NB4 (cell line): ENCODE measurements around the gene ZSCAN20.

Source experiments
- DNase-seq: peaks from one replicate; pipeline ENCODE4 v3.0.0; 2010; ENCODE audit warnings: low read depth
- H3K4me3 ChIP-seq: one replicate; pipeline ENCODE4 v1.5.1; 2011; ENCODE audit warnings: mild to moderate bottlenecking, low read depth, low read length, moderate library complexity
- MYC ChIP-seq: IDR thresholded peaks from 2 replicates; pipeline ENCODE4 v1.6.1; 2011; ENCODE audit warnings: low read depth, low read length
- POLR2A ChIP-seq: IDR thresholded peaks from 2 replicates; pipeline ENCODE4 v1.6.1; 2011; ENCODE audit warnings: mild to moderate bottlenecking; ENCODE audit not compliant: insufficient read length; ENCODE audit errors: extremely low read depth
- TF ChIP-seq, protein P1 (sequence below): IDR thresholded peaks from one replicate; pipeline ENCODE4 v1.5.1; 2012; ENCODE audit warnings: low read depth, low read length
- TF ChIP-seq, protein P2 (sequence below): IDR thresholded peaks from 2 replicates; pipeline ENCODE4 v1.6.1; 2011; ENCODE audit warnings: low read depth, low read length

The ZSCAN20 gene

DNA sequence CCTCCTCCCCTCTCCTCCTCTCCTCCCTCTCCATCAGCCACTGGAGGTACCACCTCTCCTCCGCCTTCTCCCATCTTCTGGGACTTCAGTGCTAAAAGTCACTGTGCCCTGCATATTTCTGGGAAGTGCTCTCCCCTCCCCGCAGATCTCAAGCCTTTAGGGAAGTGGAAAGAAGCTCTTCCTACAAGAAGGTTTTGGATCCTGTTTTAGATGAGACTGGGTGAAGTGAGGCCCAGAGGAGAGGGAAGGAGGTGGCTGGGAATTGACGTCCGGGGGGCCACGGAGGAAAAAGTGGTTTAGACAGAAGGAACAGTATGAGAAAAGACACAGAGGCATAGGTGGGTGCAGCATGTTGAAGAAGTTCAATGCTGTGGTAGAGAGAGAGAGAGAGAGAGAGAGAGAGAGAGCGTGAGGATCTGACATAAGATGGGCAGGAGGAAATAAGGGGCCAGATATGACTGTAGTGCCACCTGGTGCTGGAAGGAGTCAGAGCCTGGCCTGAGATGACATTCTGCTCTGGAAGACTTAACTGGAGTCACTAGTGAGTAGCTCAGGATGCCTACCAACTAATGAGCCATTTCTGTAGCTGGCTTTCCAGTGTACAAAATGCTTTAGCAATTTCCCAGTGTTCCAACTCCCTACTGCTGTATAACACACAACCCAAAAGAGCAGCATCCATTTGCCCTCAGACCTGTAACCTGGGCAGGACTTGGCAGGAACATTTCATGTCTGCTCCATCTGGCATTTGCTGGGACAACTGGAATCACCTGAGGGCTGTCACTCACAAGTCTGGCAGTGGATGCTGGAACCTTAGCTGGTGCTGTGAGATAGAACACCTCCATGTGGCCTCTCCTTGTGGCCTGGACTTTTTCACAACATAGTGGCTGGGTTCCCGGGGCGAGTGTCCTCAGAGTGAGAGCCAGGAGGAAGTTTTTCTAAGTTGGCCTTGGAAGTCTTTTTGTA, 16.6 kb upstream of the ZSCAN20 start:
- TF ChIP-seq POLR2A (no peak), MYC (no peak)
- TF ChIP-seq, protein P1, sequence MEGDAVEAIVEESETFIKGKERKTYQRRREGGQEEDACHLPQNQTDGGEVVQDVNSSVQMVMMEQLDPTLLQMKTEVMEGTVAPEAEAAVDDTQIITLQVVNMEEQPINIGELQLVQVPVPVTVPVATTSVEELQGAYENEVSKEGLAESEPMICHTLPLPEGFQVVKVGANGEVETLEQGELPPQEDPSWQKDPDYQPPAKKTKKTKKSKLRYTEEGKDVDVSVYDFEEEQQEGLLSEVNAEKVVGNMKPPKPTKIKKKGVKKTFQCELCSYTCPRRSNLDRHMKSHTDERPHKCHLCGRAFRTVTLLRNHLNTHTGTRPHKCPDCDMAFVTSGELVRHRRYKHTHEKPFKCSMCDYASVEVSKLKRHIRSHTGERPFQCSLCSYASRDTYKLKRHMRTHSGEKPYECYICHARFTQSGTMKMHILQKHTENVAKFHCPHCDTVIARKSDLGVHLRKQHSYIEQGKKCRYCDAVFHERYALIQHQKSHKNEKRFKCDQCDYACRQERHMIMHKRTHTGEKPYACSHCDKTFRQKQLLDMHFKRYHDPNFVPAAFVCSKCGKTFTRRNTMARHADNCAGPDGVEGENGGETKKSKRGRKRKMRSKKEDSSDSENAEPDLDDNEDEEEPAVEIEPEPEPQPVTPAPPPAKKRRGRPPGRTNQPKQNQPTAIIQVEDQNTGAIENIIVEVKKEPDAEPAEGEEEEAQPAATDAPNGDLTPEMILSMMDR: peak; percentile 85
- TF ChIP-seq, protein P2, sequence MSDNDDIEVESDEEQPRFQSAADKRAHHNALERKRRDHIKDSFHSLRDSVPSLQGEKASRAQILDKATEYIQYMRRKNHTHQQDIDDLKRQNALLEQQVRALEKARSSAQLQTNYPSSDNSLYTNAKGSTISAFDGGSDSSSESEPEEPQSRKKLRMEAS: 0 out of 2 replicates have a peak, but pooled peaks have one; percentile 4
- H3K4me3 ChIP-seq: no peak overlapping the region
- peak; percentile 85 for DNase-seq

DNA sequence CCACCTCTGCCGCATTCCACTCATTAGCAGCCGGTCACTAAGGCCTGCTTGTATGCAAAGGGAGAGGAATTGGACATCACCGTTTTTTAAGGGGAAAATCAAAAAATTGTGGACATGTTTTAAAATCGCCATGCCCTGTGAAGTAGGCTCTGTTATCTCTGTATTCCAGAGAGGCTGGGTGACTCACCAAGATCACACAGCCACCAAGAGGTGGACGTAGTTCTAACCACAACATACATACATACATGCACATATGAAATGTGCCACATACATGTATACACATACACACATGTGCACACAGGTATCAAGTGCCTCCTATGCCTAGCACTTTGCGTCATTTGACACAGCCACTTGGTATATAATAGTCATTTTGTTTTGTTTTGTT, 16.0 kb upstream of the ZSCAN20 start:
- H3K4me3 ChIP-seq: no peak overlapping the region
- DNase-seq: no peak
- no peak for TF ChIP-seq POLR2A
- TF ChIP-seq, protein P2: no peak
- no peak for TF ChIP-seq MYC
- TF ChIP-seq, protein P1: no peak

DNA sequence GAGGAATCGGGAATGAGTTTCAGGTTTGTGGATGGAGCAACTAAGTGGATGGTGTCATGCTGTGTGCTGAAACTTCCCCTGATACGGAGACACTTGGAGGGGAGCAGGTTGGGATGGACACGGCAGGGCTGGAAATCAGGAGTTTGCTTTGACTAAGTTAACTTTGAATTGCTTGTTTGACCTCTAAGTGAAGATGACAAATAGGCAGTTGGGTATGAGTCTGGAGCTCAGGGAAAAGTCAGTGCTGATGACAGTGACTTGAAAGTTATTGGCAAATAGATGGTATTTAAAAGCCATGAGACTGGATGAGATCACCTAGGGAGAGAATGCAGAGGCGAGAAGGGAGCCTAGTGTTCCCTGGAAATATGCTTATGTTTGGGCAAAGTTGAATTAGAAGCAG, 12.8 kb upstream of the ZSCAN20 start:
- TF ChIP-seq, protein P2: no peak
- no peak for TF ChIP-seq MYC
- TF ChIP-seq POLR2A: no peak
- TF ChIP-seq, protein P1: no peak
- DNase-seq: no peak
- no peak overlapping the region for H3K4me3 ChIP-seq

DNA sequence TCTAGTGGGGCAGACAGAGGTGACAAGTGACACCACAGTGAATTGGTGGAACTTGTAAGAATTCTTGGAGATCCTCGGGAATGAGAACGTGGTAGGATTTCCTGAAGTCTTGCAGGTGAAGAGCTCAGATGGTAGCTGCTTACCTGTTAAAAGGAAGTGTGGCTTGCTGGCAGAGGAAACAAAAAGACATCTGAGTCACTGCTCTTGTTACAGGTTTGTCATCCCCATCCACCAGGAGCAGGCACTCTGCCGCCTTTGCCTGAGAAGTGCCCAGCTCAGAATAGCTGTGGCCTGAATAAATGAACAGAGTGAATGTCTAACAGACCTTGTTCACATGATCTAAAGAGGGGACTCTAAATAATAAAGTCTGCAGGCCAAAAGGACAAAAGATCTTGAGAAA, 12.3 kb upstream of the ZSCAN20 start:
- TF ChIP-seq, protein P2: no peak
- TF ChIP-seq, protein P1: no peak
- TF ChIP-seq MYC (no peak), POLR2A (no peak)
- no peak overlapping the region for H3K4me3 ChIP-seq
- DNase-seq: no peak

DNA sequence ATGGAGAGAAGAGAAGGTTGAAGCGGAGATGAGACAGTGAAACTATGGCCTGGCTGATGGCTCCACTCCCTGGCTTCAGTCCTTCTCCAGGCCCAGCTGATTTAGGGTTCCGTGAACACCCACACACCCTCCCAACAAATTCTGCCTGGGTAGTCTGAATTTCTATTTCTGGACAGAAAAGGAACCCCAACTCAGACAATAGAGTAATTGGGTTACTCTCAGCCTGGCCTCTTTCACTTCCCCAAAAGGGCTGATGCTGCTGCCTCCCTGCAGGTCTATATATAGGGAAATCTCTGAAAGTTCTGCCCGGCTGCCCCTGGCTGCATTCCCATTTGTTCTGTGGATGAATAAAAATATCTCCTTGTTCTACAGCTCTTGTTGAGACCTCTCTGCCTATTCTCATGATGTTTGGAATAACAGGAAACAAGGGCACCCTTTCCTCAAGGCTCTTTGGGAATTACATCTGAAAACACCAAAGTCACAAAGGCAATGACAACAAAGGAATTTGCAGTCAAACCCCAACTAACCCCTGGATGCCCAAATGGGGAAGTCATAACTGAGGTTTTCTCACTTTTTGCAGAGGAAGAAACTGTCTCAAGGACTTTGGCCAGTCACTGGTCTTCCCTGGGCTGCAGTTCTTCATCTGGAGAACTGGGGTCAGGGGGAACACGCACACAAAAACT, 11.4 kb upstream of the ZSCAN20 start:
- DNase-seq: peak; percentile 59
- TF ChIP-seq, protein P1: no peak
- no peak for TF ChIP-seq POLR2A
- TF ChIP-seq MYC: no peak
- TF ChIP-seq, protein P2: no peak
- no peak overlapping the region for H3K4me3 ChIP-seq
